HepG2 (cell line): ENCODE measurements around the gene NEDD4L. TPM values are rescaled to one million over a fixed set of nuclear protein-coding genes. Genes with fewer than 3 reads are reported as not detected.

ENCODE experiments used
- ATAC-seq: fragments of 200-7000 bp; cut with Tn5 transposase; 3 replicates; pipeline ENCODE4 v1.9.1; 2020; ENCODE audit warnings: mild to moderate bottlenecking, moderate library complexity
- BruUV-seq: library from RNA; stranded (reverse); fragments of 400-500 nt; replicated peaks from 2 replicates; lab custom pipeline; 2021; lab: Mats Ljungman, UMichigan
- CTCF ChIA-PET: fragments of 300-600 bp; formaldehyde crosslinking; extraction: SDS; loops from one replicate; lab custom pipeline; 2021; ENCODE audit warnings: low total read pairs, inconsistent platforms, low intra/inter-chr PET ratio; lab: Yijun Ruan, JAX
- POLR2A ChIA-PET: fragments of 350-600 bp; sonication (Branson Sonifier 250); formaldehyde crosslinking; loops from one replicate; lab custom pipeline; 2020; ENCODE audit warnings: antibody characterized with exemption, inconsistent platforms; lab: Yijun Ruan, JAX
- DNase-seq: peaks from one replicate; pipeline ENCODE4 v3.0.0-alpha.2; 2015; ENCODE audit warnings: low spot score
- FAIRE-seq: peaks from 3 replicates; lab custom pipeline; 2011; peaks lifted over from hg19 to GRCh38; lab: Jason Lieb, UNC
- H2AFZ ChIP-seq: one replicate; pipeline ENCODE4 v1.6.1; 2011; ENCODE audit warnings: low read length, inconsistent platforms
- H3K27ac ChIP-seq: fragments of 300-600 bp; 3 replicates; pipeline ENCODE4 v1.8.0; 2011; ENCODE audit warnings: mixed run types, mild to moderate bottlenecking, mixed read lengths, low read length, inconsistent platforms; ENCODE audit not compliant: insufficient read depth; ENCODE audit errors: extremely low read length
- H3K27me3 ChIP-seq, 2 experiments: fragments of 200-600 bp in 1 of 2; 2 replicates in 1 of 2; 3 replicates in 1 of 2; pipeline versions ENCODE4 v1.6.0 to v1.8.0; 2011; ENCODE audit warnings: low read length in 2 of 2, mild to moderate bottlenecking in 2 of 2, moderate library complexity in 2 of 2, inconsistent platforms in 1 of 2; ENCODE audit not compliant: insufficient read depth in 2 of 2, control insufficient read depth in 1 of 2
- H3K36me3 ChIP-seq, 2 experiments: fragments of 200-600 bp in 1 of 2; replicated peaks in 1 of 2; 2 replicates in 1 of 2; 3 replicates in 1 of 2; pipeline versions ENCODE4 v1.5.1 to v1.8.0; 2011; ENCODE audit warnings: low read length in 2 of 2, inconsistent platforms in 1 of 2; ENCODE audit not compliant: insufficient read depth in 2 of 2, control insufficient read depth in 1 of 2
- H3K4me1 ChIP-seq: 2 replicates; pipeline ENCODE4 v1.5.1; 2012; ENCODE audit warnings: low read length, inconsistent platforms; ENCODE audit not compliant: insufficient read depth
- H3K4me2 ChIP-seq: 2 replicates; pipeline ENCODE4 v1.6.0; 2011; ENCODE audit warnings: low read depth, low read length, inconsistent platforms
- H3K4me3 ChIP-seq, 3 experiments: fragments of 200-600 bp in 1 of 3; sonication (generic), shearing (Covaris generic) in 1 of 3; replicated peaks in 1 of 3; 2 replicates each; pipeline ENCODE4 v1.5.1; 2011 to 2016; ENCODE audit warnings: low read length in 3 of 3, inconsistent platforms in 2 of 3, low read depth in 2 of 3, mild to moderate bottlenecking in 2 of 3, control low read depth in 1 of 3, mixed read lengths in 1 of 3; ENCODE audit not compliant: insufficient read depth in 1 of 3
- H3K79me2 ChIP-seq: one replicate; pipeline ENCODE4 v1.6.1; 2011; ENCODE audit warnings: low read length, inconsistent platforms; ENCODE audit not compliant: insufficient read depth
- H3K9ac ChIP-seq: 2 replicates; pipeline ENCODE4 v1.6.0; 2011; ENCODE audit warnings: mild to moderate bottlenecking, low read depth, low read length, inconsistent platforms; ENCODE audit not compliant: insufficient read depth
- H3K9me3 ChIP-seq: 2 replicates; pipeline ENCODE4 v1.5.1; 2012; ENCODE audit warnings: mild to moderate bottlenecking, low read length
- H4K20me1 ChIP-seq: 2 replicates; pipeline ENCODE4 v1.6.0; 2011; ENCODE audit warnings: inconsistent platforms, mild to moderate bottlenecking, low read length, moderate library complexity; ENCODE audit not compliant: insufficient read depth
- MAF1 ChIP-seq: sonication (generic); formaldehyde crosslinking; IDR thresholded peaks from 2 replicates; pipeline ENCODE4 v1.5.0; 2020; ENCODE audit warnings: missing genetic modification reagents, borderline replicate concordance
- SKIL ChIP-seq: sonication (generic); formaldehyde crosslinking; IDR thresholded peaks from 2 replicates; pipeline ENCODE4 v1.8.0; 2022; ENCODE audit warnings: missing genetic modification reagents, mild to moderate bottlenecking, moderate library complexity, borderline replicate concordance
- TFE3 ChIP-seq: IDR thresholded peaks from 2 replicates; pipeline ENCODE4 v1.6.1; 2016
- ZBTB2 ChIP-seq: sonication (generic); formaldehyde crosslinking; IDR thresholded peaks from 2 replicates; pipeline ENCODE4 v1.8.0; 2022; ENCODE audit warnings: low read depth, missing genetic modification reagents
- ZNF788 ChIP-seq: sonication (generic); formaldehyde crosslinking; IDR thresholded peaks from 2 replicates; pipeline ENCODE4 v1.5.0; 2020; ENCODE audit warnings: mild to moderate bottlenecking, missing genetic modification reagents, borderline replicate concordance
- WGBS: methylation state at CpG from one replicate; pipeline ENCODE4 v1.1.6; 2017; ENCODE audit warnings: low lambda C conversion rate; 5-methylcytosine and 5-hydroxymethylcytosine counted together
- in situ Hi-C: cut with HindIII; loops from 2 replicates; pipeline ENCODE4 v1.10.0; 2017; ENCODE audit warnings: low pct_unique_long_range_greater_than_20kb; ENCODE audit not compliant: extremely low pct_ligation_motif_present
- intact Hi-C: fragments of 100-400 bp; cut with micrococcal nuclease; formaldehyde crosslinking; loops from one replicate; pipeline ENCODE4 v1.10.0; 2022; ENCODE audit not compliant: unreplicated experiment
- polyA plus RNA-seq, 8 experiments: library from polyadenylated mRNA; depleted of rRNA in 3 of 8; stranded (reverse) in 7 of 8; unstranded in 1 of 8; fragments of >200 nt; fragmentation: Illumina TruSeq in 4 of 8; extraction: Trizol in 4 of 8; gene quantifications; 2 replicates each; pipeline versions ENCODE4 v1.2.1 to v1.2.3, GENCODE V29; 2011 to 2016; ENCODE audit warnings: low read depth in 4 of 8, missing spikeins in 1 of 8, mixed read lengths in 1 of 8; ENCODE audit not compliant: insufficient read depth in 1 of 8
- total RNA-seq, 5 experiments: library from RNA; depleted of rRNA; stranded (reverse); fragments of >200 nt; fragmentation: Illumina TruSeq; extraction: Trizol; gene quantifications; 2 replicates each; pipeline ENCODE4 v1.2.3, GENCODE V29; 2016; ENCODE audit warnings: low read depth in 1 of 5

The NEDD4L gene
- total and polyA plus RNA-seq, 2 of the 13 experiments (the other 11 are each of a cell fraction or from before 2014, with no cell fraction given), result 168 to 390 TPM

DNA sequence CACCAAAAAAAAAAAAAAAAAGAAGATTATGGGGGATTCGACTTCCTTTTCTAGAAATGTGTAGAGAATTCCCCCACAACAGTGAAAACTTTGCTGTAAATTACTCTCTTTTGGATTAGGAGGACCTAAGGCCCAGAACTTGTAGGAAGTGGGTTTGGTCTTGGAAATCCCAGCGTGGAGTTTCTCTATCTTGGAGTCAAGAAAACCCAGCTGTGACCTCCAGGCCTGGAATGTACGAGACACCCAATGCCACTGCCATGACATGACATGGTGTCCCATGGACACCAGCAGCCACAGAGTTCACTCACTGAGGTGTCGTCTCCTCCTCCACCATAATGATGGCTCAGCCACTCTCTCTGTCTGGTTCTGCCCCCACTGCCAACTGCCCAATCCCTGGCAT, 382.6 kb downstream of the NEDD4L start:
- H3K9me3 ChIP-seq, result no peaks in the 10 kb centered on the region
- POLR2A ChIA-PET, result interaction anchor here (0.6 to 1.7 kb wide), 3 partner anchors 12 to 23 kb away, joined by 3 to 6 read pairs (median 6); no protein-coding TSS in a partner anchor
- H2AFZ ChIP-seq, result no peak overlapping the region
- DNase-seq, result no peak
- peaks cover 47% of the 10 kb centered on the region for H3K4me1 ChIP-seq
- no peak overlapping the region for H3K27ac ChIP-seq
- TF ChIP-seq ZNF788 (CRISPR knock-in tag) (no peak), MAF1 (no peak), SKIL (CRISPR knock-in tag) (no peak), ZBTB2 (CRISPR knock-in tag) (no peak), TFE3 (no peak)
- TF ChIP-seq, all 625 proteins: peak for 0
- no peak overlapping the region for H3K9ac ChIP-seq
- FAIRE-seq (no peak), ATAC-seq (no peak)
- no TSS peak for BruUV-seq
- H3K79me2 ChIP-seq, result no peaks in the 10 kb centered on the region
- 99% methylated on average over 2 of the region's 4 CpGs for WGBS
- no peaks in the 10 kb centered on the region for H3K36me3 ChIP-seq
- H4K20me1 ChIP-seq, result no peaks in the 10 kb centered on the region
- in situ Hi-C loops, result no loop called here
- CTCF ChIA-PET, result no interaction called here
- intact Hi-C loops, result no loop called here
- H3K4me2 ChIP-seq, result no peak overlapping the region
- H3K27me3 ChIP-seq, result no peaks in the 10 kb centered on the region
- no peak overlapping the region for H3K4me3 ChIP-seq
